ENCODE results near the gene EEF2.
"Not testable (repeated sequence)": the region's sequence is repeated elsewhere in the genome, so short reads cannot be mapped to it uniquely, and the experiment has no call there.

Gene EEF2

GRCh38 chr19:4014541-4015491 lies 29.6 kb upstream of the EEF2 start:
- DNase-seq, result no peak

- DNase-seq, result no peak
These were observed 28.8 kb upstream of the EEF2 start for GRCh38 chr19:4013886-4014540.

GRCh38 chr19:4012975-4013634 lies 27.8 kb upstream of the EEF2 start:
- no peak for DNase-seq

- DNase-seq, result peak; percentile 42
These were observed 27.1 kb upstream of the EEF2 start for GRCh38 chr19:4012092-4012974.

GRCh38 chr19:4011430-4011829 lies 26.2 kb upstream of the EEF2 start:
- not testable (repeated sequence) for DNase-seq

- DNase-seq, result no peak
These were observed 25.5 kb upstream of the EEF2 start for GRCh38 chr19:4010808-4011110.

GRCh38 chr19:4009990-4010807 lies 24.9 kb upstream of the EEF2 start:
- no peak for DNase-seq

- DNase-seq, result no peak
These were observed 22.7 kb upstream of the EEF2 start for GRCh38 chr19:4007836-4008539.

GRCh38 chr19:4007021-4007835 lies 22.0 kb upstream of the EEF2 start, which contains the start of gene PIAS4:
PIAS4 (plus strand) TSS chr19:4007736; CDS start chr19:4007761, 25 bp downstream.
- peak; percentile 73 for DNase-seq

GRCh38 chr19:4005436-4005835 lies 20.2 kb upstream of the EEF2 start:
- DNase-seq, result not testable (repeated sequence)

- DNase-seq, result not testable (repeated sequence)
These were observed 15.5 kb upstream of the EEF2 start for GRCh38 chr19:4000798-4001197.

- DNase-seq, result not testable (repeated sequence)
These were observed 13.6 kb upstream of the EEF2 start for GRCh38 chr19:3998667-3999412.

- no peak for DNase-seq
These were observed 10.3 kb upstream of the EEF2 start for GRCh38 chr19:3995607-3996006.

- no peak for DNase-seq
These were observed 5.5 kb upstream of the EEF2 start for GRCh38 chr19:3990815-3991117.

GRCh38 chr19:3987619-3988371 lies 2.5 kb upstream of the EEF2 start:
- peak; percentile 56 for DNase-seq

GRCh38 chr19:3986260-3987041 lies 1.2 kb upstream of the EEF2 start:
- peak; percentile 85 for DNase-seq

GRCh38 chr19:3985643-3986259 lies 488 bp upstream of the EEF2 start:
- peak; percentile 53 for DNase-seq

GRCh38 chr19:3984584-3984907 lies 717 bp downstream of the EEF2 start:
- DNase-seq, result no peak

Measured in NCI-H526 treated with DMSO at 0.1 percent for 48 hours (cell line).